Testis (tissue), 3 donors: ENCODE data around the gene ATOH8. TPM values are rescaled to one million over a fixed set of nuclear protein-coding genes. Genes with fewer than 3 reads are reported as not detected.

ENCODE experiments used
- DNase-seq: peaks from one replicate; pipeline ENCODE4 v3.0.0-alpha.2; 2019
- H3K27ac ChIP-seq, 2 donors: fragments of 200-600 bp; sonication (generic); one replicate each; pipeline ENCODE4 v1.5.1; 2019
- H3K27me3 ChIP-seq: fragments of 200-600 bp; sonication (generic); one replicate; pipeline ENCODE4 v1.5.1; 2019
- H3K36me3 ChIP-seq: fragments of 200-600 bp; sonication (generic); one replicate; pipeline ENCODE4 v1.5.1; 2017; ENCODE audit warnings: low read depth; ENCODE audit errors: missing control alignments
- H3K4me1 ChIP-seq: fragments of 200-600 bp; sonication (generic); one replicate; pipeline ENCODE4 v1.5.1; 2019
- H3K4me3 ChIP-seq, 2 donors: fragments of 200-600 bp; sonication (generic); one replicate each; pipeline ENCODE4 v1.5.1; 2017 to 2019
- H3K9me3 ChIP-seq: fragments of 200-600 bp; sonication (generic); one replicate; pipeline ENCODE4 v1.5.1; 2017
- POLR2A ChIP-seq: fragments of 450-650 bp; IDR thresholded peaks from one replicate; pipeline ENCODE4 v1.6.1; 2017; ENCODE audit warnings: antibody characterized with exemption, mild to moderate bottlenecking, moderate library complexity
- WGBS, 2 donors: methylation state at CpG; one replicate each; pipeline ENCODE4 v1.1.5; 2018; 5-methylcytosine and 5-hydroxymethylcytosine counted together
- intact Hi-C: fragments of 100-400 bp; cut with DNase I; formaldehyde crosslinking; loops from one replicate; pipeline ENCODE4 v1.15.1; 2023; ENCODE audit warnings: low total_unique reads
- polyA plus RNA-seq: library from polyadenylated mRNA; stranded (reverse); fragments of 350-450 nt; fragmentation: Illumina TruSeq; extraction: RNeasy Lipid Tissue Mini Kit (QIAGEN cat#74804); gene quantifications from one replicate; pipeline ENCODE4 v1.2.3, GENCODE V29; 2014; ENCODE audit warnings: low read depth, low replicate concordance; ENCODE audit not compliant: insufficient read depth
- total RNA-seq, 2 donors: library from RNA; depleted of rRNA; stranded (reverse); fragments of >200 nt; gene quantifications; one replicate each; pipeline ENCODE4 v1.2.3, GENCODE V29; 2016
- TF ChIP-seq, protein P1 (sequence below), 3 experiments: fragments of 450-650 bp in 2 of 3; fragments of 200-600 bp in 1 of 3; sonication (generic) in 1 of 3; IDR thresholded peaks; one replicate each; pipeline ENCODE4 v1.5.1; 2016 to 2019; ENCODE audit warnings: antibody characterized with exemption in 3 of 3, mild to moderate bottlenecking in 2 of 3, moderate library complexity in 1 of 3

Gene ATOH8
- total and polyA plus RNA-seq, 3 donors from 2014 or later: 13.5 to 16.8 (median 14.2) TPM

DNA sequence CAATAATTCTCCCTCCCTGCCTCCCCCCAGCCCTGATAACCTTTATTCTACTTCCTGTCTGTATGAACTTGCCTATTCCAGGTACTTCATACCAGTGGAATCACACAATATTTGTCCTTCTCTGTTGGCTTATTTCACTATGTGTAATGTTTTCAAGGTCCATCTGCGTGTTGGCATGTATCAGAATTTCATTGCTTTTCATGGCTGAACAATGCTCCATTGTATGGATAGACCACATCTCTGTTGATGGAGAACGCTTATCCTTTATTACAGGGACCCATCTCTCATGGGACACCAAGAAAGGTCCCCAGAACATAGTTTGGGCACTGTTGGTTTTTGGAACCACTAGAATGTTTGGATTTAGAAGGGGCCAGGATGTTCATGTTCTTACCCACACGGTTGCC, 40.2 kb downstream of the ATOH8 start:
- DNase-seq: no peak
- TF ChIP-seq POLR2A: no peak
- TF ChIP-seq, protein P1, sequence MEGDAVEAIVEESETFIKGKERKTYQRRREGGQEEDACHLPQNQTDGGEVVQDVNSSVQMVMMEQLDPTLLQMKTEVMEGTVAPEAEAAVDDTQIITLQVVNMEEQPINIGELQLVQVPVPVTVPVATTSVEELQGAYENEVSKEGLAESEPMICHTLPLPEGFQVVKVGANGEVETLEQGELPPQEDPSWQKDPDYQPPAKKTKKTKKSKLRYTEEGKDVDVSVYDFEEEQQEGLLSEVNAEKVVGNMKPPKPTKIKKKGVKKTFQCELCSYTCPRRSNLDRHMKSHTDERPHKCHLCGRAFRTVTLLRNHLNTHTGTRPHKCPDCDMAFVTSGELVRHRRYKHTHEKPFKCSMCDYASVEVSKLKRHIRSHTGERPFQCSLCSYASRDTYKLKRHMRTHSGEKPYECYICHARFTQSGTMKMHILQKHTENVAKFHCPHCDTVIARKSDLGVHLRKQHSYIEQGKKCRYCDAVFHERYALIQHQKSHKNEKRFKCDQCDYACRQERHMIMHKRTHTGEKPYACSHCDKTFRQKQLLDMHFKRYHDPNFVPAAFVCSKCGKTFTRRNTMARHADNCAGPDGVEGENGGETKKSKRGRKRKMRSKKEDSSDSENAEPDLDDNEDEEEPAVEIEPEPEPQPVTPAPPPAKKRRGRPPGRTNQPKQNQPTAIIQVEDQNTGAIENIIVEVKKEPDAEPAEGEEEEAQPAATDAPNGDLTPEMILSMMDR (IDR thresholded peaks at IDR 0.05): no peak
- H3K4me1 ChIP-seq: peaks cover 46% of the 10 kb centered on the region
- intact Hi-C loops: loop anchor here (5.0 kb wide), 1 partner anchor 57 kb away; no protein-coding TSS in a partner anchor
- H3K27me3 ChIP-seq: no peaks in the 10 kb centered on the region
- no peaks in the 10 kb centered on the region for H3K36me3 ChIP-seq
- H3K9me3 ChIP-seq: no peaks in the 10 kb centered on the region
- 76 to 88% methylated on average over 3 of the region's 3 CpGs for WGBS, 2 donors
- H3K27ac ChIP-seq: peak overlapping the region in 1 of 2 donors; percentile 53
- H3K4me3 ChIP-seq: no peak overlapping the region

DNA sequence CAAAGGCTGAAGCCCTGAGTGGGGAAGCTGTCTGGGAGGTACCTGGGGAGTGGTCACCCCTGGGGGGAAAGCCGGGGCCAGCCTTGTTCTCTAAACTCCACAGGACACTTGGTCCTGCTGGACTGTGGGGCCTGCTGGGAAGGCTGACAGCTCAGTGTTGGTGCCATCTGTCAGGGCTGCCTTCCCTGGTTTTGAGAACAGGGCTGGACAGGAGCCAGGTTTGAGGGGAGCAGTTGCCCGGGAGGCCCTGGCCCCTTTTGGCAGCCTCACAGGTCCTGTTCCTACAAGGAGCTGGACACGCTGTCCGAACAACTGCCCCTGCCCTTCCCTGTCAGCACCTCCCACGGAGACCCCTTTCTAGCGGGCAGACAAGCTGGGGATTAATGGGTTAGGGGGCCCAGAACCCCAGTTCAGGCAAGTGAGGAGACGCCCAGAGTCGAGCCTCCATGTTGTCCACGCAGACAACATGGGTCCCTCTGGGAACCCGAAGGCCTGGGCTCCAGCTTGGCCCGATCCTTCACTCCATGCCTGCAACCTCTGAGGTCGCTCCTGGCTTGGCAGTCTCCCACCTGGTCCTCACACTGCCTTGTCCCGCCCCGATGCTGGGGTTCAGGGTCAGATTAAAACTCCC, 40.8 kb downstream of the ATOH8 start:
- WGBS, 2 donors: 49 to 59% methylated on average over 7 to 14 of the region's 14 CpGs
- TF ChIP-seq POLR2A: no peak
- TF ChIP-seq, protein P1 (IDR thresholded peaks at IDR 0.05): no peak
- Histone ChIP-seq H3K27me3 (no peaks in the 10 kb centered on the region), H3K4me1 (peaks cover 46% of the 10 kb centered on the region), H3K27ac (peak overlapping the region in 1 of 2 donors; percentile 53), H3K9me3 (no peaks in the 10 kb centered on the region), H3K4me3 (no peak overlapping the region), H3K36me3 (no peaks in the 10 kb centered on the region)
- DNase-seq: no peak
- intact Hi-C loops: loop anchor here (5.0 kb wide), 1 partner anchor 57 kb away; no protein-coding TSS in a partner anchor

DNA sequence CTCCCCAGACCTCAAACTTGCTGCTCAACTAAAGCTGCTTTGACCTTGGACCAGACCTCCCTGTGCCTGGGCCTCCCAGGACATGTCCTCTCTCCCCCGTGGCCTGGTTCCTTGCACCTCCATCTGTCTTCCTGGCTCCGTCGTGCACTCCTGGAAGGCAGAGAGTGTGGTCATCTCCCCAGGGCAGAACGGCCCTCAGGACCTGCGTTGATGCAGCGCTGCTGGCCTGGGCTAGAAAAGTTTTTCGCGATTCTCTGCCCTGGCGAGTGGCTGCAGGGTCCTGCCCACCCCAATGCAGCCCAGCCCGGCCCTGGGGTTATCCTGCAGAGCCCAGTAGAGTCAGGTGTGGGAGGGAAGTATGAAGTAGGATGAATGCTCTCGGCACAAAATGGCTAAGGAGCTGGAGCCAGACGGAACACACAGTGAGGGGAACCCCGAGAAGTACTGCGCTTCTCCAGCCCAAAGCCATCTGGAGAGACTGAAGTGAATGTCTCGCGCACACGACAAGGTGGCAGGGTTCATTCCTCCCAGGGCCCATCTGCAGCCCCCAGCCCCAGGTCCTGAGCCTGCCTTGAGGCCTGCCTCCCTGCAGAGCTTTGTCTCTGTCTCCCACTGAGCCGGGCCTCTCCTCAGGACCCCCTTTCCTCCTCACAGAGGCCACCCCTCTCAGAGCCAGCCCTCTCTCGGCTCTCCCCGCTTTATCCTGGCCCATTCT, 41.7 kb downstream of the ATOH8 start:
- no peaks in the 10 kb centered on the region for H3K27me3 ChIP-seq
- no peak overlapping the region for H3K4me3 ChIP-seq
- intact Hi-C loops: no loop called here
- peak overlapping the region in 1 of 2 donors; percentile 53 for H3K27ac ChIP-seq
- no peaks in the 10 kb centered on the region for H3K36me3 ChIP-seq
- peak; percentile 46 for DNase-seq
- H3K9me3 ChIP-seq: no peaks in the 10 kb centered on the region
- no peak for TF ChIP-seq POLR2A
- TF ChIP-seq, protein P1 (IDR thresholded peaks at IDR 0.05): no peak
- H3K4me1 ChIP-seq: peaks cover 46% of the 10 kb centered on the region
- 44 to 46% methylated on average over 19 to 20 of the region's 20 CpGs for WGBS, 2 donors

DNA sequence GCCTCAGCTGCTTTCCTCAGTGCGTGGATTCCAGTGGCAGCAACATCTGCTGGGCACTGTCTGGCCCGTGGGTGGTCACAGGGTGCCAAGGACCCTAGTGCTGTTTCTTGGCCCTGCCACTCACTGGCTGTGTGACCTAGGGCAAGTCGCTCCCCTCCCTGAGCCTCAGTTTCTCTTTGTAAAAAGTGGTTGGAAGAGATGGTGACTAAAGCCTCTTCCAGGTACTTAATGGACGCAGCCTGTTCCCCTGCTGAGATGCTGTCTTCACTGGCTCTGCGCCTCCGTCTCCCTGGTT, 42.2 kb downstream of the ATOH8 start:
- Histone ChIP-seq H3K4me3 (no peak overlapping the region), H3K27me3 (no peaks in the 10 kb centered on the region), H3K36me3 (no peaks in the 10 kb centered on the region), H3K27ac (peak overlapping the region in 1 of 2 donors; percentile 53), H3K4me1 (peaks cover 46% of the 10 kb centered on the region), H3K9me3 (no peaks in the 10 kb centered on the region)
- TF ChIP-seq POLR2A: no peak
- TF ChIP-seq, protein P1 (IDR thresholded peaks at IDR 0.05): no peak
- DNase-seq: no peak
- intact Hi-C loops: no loop called here
- WGBS, 2 donors: 68 to 70% methylated on average over 6 of the region's 6 CpGs
